HEK293T (cell line): ENCODE results near the gene EPS8L3.

Source experiments
- CTCF ChIA-PET: fragments of 350-600 bp; formaldehyde crosslinking; extraction: SDS; loops from one replicate; lab custom pipeline; 2021; ENCODE audit warnings: antibody characterized with exemption, inconsistent platforms; lab: Yijun Ruan, JAX
- POLR2A ChIA-PET: fragments of 350-600 bp; formaldehyde crosslinking; extraction: SDS; loops from one replicate; lab custom pipeline; 2020; ENCODE audit warnings: antibody characterized with exemption, inconsistent platforms; lab: Yijun Ruan, JAX
- DNase-seq: peaks from one replicate; pipeline ENCODE4 v3.0.0; 2012; ENCODE audit warnings: mixed read lengths; ENCODE audit errors: extremely low spot score
- ARNT ChIP-seq: fragments of 450-650 bp; IDR thresholded peaks from 2 replicates; pipeline ENCODE4 v1.6.1; 2017; ENCODE audit warnings: mild to moderate bottlenecking
- BHLHE40 ChIP-seq: fragments of 450-650 bp; IDR thresholded peaks from 2 replicates; pipeline ENCODE4 v1.6.1; 2016; ENCODE audit warnings: mild to moderate bottlenecking, moderate library complexity, borderline replicate concordance
- CTBP1 ChIP-seq: fragments of 450-650 bp; IDR thresholded peaks from 2 replicates; pipeline ENCODE4 v1.6.1; 2016; ENCODE audit warnings: borderline replicate concordance
- ELF4 ChIP-seq: fragments of 450-650 bp; IDR thresholded peaks from 2 replicates; pipeline ENCODE4 v1.6.1; 2017; ENCODE audit warnings: antibody characterized with exemption
- FOXA1 ChIP-seq: fragments of 450-650 bp; IDR thresholded peaks from 2 replicates; pipeline ENCODE4 v1.6.1; 2016; ENCODE audit warnings: mild to moderate bottlenecking
- FOXK2 ChIP-seq: fragments of 450-650 bp; IDR thresholded peaks from 2 replicates; pipeline ENCODE4 v1.6.1; 2016; ENCODE audit warnings: mild to moderate bottlenecking
- FOXM1 ChIP-seq: fragments of 450-650 bp; IDR thresholded peaks from 2 replicates; pipeline ENCODE4 v1.6.1; 2017; ENCODE audit warnings: mild to moderate bottlenecking, borderline replicate concordance
- HDGF ChIP-seq: fragments of 450-650 bp; IDR thresholded peaks from 2 replicates; pipeline ENCODE4 v1.6.1; 2017; ENCODE audit warnings: antibody characterized with exemption, borderline replicate concordance
- L3MBTL2 ChIP-seq: fragments of 450-650 bp; conservative IDR thresholded peaks from 2 replicates; pipeline ENCODE4 v1.6.1; 2016; ENCODE audit warnings: mild to moderate bottlenecking
- LEF1 ChIP-seq: fragments of 450-650 bp; IDR thresholded peaks from 2 replicates; pipeline ENCODE4 v1.6.1; 2017; ENCODE audit warnings: mild to moderate bottlenecking, borderline replicate concordance
- NFRKB ChIP-seq: fragments of 450-650 bp; IDR thresholded peaks from 2 replicates; pipeline ENCODE4 v1.6.1; 2016; ENCODE audit warnings: mild to moderate bottlenecking, moderate library complexity
- SP1 ChIP-seq: fragments of 450-650 bp; IDR thresholded peaks from 2 replicates; pipeline ENCODE4 v1.6.1; 2017
- SUZ12 ChIP-seq: fragments of 450-650 bp; IDR thresholded peaks from 2 replicates; pipeline ENCODE4 v1.6.1; 2016; ENCODE audit warnings: mild to moderate bottlenecking
- TARDBP ChIP-seq: fragments of 450-650 bp; IDR thresholded peaks from 2 replicates; pipeline ENCODE4 v1.6.1; 2016
- ZNF384 ChIP-seq: fragments of 450-650 bp; IDR thresholded peaks from 2 replicates; pipeline ENCODE4 v1.6.1; 2016
- TF ChIP-seq, protein P1 (sequence below): fragments of 450-650 bp; IDR thresholded peaks from 2 replicates; pipeline ENCODE4 v1.6.1; 2016

The EPS8L3 gene

DNA sequence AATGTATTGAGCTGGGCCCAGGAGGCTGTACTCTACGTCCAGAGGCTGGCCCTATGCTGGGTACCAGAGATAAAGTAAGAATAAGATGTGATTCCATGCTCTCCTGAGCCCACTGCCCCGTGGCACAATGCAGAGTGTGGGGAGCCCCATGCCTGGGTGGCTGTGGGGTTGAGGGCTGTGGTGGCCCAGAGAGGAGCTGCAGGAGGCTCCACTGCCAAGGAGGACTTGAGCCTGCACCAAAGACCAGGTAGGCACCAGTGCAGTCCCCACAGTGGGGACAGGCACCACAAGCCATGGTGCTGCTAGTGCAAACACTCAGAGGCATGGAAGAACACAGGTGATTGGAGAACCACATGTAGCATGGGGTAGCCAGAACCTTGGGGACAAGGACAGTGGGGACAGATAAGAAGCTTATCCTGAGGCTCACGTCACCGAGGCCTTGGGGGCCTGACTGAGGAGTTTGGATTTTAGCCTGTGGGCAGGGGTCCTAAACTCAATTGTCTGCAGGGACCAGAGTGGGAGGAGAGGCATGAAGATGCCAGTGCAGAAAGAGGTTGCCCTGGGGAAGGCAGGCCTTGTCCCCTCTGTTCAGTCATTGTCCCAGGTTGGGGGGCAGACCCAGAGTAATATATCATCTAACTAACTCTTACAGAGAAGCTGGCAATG lies 21.9 kb upstream of the EPS8L3 start:
- POLR2A ChIA-PET = interaction anchor here (1.2 kb wide), 1 partner anchor 199 kb away, joined by 4 read pairs; the partner anchor contains the start of gene AHCYL1
- no peak for TF ChIP-seq TARDBP
- TF ChIP-seq, protein P1, sequence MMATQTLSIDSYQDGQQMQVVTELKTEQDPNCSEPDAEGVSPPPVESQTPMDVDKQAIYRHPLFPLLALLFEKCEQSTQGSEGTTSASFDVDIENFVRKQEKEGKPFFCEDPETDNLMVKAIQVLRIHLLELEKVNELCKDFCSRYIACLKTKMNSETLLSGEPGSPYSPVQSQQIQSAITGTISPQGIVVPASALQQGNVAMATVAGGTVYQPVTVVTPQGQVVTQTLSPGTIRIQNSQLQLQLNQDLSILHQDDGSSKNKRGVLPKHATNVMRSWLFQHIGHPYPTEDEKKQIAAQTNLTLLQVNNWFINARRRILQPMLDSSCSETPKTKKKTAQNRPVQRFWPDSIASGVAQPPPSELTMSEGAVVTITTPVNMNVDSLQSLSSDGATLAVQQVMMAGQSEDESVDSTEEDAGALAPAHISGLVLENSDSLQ = no peak
- no peak for TF ChIP-seq FOXK2
- TF ChIP-seq ARNT = no peak
- no peak for TF ChIP-seq FOXA1
- TF ChIP-seq LEF1 = no peak
- no peak for TF ChIP-seq NFRKB
- no peak for TF ChIP-seq ELF4
- CTCF ChIA-PET = interaction anchor here (1.3 kb wide), 2 partner anchors 9 to 199 kb away, joined by 5 read pairs; partner anchors contain the start of gene AHCYL1
- DNase-seq = no peak

DNA sequence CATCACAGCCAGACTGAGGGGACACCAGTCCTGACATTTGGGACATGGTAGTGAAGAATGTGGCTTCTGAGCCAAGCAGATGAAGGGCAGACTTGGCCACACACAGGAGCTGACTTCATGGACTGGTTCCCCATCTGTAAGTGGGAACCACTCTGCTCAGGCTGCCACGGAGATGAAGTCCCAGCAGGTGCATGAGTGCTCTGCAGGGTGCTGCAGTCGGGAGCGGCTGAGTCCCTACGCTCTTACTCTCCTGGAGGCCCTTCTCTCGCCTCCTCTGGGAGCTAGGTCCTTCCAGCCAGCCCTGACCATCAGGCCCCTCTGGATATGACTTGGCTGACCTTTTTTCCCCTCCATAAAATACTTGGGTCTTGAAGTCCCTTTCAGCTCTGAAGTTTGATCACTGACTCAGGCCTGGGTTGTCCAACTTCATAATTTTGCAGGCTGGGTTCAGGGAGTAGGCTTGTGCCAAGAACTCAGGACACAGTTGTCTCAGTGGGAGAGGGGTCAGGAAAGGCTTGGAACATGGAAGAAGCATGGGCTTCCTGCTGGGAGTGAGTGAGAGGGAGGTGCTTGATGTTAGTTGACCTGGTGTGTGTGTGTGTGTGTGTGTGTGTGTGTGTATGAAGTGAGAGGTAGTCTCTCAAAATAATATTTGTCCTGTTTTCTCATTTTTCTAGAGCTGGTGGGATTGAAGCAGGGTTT lies 21.0 kb upstream of the EPS8L3 start:
- no peak for DNase-seq
- TF ChIP-seq FOXK2 (no peak), SUZ12 (no peak), ELF4 (no peak)
- ChIA-PET CTCF (interaction anchor here (1.2 to 4.0 kb wide), 2 partner anchors 142 to 200 kb away, joined by 3 to 19 read pairs; partner anchors contain the start of gene AHCYL1), POLR2A (interaction anchor here (1.1 kb wide), 1 partner anchor 200 kb away, joined by 3 read pairs; the partner anchor contains the start of gene AHCYL1)

DNA sequence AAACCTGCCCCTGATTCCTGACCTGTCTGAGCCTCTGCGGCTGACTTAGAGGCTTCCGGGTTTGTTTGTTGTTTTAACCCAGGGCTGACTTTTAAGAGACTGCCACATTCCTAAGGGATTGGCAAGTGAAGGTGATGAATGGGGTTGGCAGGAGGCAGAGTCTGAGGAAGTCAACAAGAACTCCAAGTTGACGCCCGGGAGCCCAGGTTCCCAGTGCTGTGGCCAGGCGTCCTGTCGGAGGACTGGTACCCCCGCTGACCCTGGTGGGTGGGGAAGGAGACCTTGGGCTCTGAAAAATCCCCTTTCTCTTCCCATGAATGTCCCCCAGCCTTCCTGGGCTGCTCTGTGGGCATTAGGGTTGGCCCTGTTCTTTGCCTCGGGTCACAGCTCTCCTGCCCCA lies 19.7 kb upstream of the EPS8L3 start:
- ChIA-PET CTCF (interaction anchor here (1.2 to 4.0 kb wide), 2 partner anchors 141 to 201 kb away, joined by 3 to 19 read pairs; partner anchors contain the start of gene AHCYL1), POLR2A (interaction anchor here (2.4 kb wide), 1 partner anchor 201 kb away, joined by 9 read pairs; the partner anchor contains the start of gene AHCYL1)
- DNase-seq = no peak
- TF ChIP-seq HDGF (no peak), L3MBTL2 (no peak)
- TF ChIP-seq, protein P1 = peak; percentile 87

DNA sequence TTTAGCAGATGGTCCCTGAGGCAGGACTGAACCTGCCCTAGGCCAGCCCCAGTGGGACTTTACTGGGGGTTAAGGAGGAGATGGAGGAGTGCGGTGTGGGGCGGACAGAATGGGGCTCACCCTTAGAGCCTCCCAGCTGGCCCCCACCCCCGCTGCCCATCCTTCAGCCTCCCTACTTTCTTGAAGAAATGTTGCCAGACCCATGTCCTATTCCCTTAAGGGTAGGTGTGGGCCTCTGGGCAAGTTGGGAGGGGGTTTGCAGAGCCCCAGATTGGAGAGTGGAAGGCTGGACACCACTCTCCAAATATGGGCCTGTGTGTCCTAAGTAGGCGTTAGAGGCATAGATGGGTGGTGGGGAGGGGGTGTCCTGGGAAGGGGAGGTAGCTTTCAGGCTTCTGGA lies 19.2 kb upstream of the EPS8L3 start:
- no peak for DNase-seq
- ChIA-PET CTCF (interaction anchor here (0.8 to 4.0 kb wide), 2 partner anchors 196 to 201 kb away, joined by 3 to 19 read pairs; partner anchors contain the start of gene AHCYL1), POLR2A (interaction anchor here (2.4 kb wide), 1 partner anchor 201 kb away, joined by 9 read pairs; the partner anchor contains the start of gene AHCYL1)
- no peak for TF ChIP-seq FOXA1
- no peak for TF ChIP-seq ARNT
- TF ChIP-seq SP1 = no peak

DNA sequence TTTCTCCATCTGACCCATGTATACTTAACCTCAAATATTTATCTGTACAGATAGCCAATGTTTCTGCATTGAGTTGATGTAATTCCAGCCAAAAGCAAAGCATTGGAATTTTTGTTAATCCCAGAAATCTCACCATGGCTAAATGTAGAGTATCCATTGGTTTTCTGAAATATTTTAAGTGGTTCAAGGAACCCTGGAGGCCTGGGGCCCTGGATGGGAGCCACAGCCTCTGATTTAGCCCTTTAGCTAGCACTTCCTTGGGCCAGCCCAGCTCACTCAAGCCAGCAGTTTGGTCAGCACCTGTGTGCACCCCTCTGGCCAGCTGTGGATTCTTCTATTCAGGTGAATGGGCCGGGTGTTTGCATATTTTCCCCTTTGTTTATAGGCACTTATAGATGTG lies 18.8 kb upstream of the EPS8L3 start:
- ChIA-PET CTCF (interaction anchor here (0.6 to 4.0 kb wide), 3 partner anchors 197 to 227 kb away, joined by 3 to 19 read pairs (median 3); partner anchors contain the start of gene AHCYL1), POLR2A (interaction anchor here (2.4 kb wide), 1 partner anchor 202 kb away, joined by 9 read pairs; the partner anchor contains the start of gene AHCYL1)
- DNase-seq = no peak

DNA sequence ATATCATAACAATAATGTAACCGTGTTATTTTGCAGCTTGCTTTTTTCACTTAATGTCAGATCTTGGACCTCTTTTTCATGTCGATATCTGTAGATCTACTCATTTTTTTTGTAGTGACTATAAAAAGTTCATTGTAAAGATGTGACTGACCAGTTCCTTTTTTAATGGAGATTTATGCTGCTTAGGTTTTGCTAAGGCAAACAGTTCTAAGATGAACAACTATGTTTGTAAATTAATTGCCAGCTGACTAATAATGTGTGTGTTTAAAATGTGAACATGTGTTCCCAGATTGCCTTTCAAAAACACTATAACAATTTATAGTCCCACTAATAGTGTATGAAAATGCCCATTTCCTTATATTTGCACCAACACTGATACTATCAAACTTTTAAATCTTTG lies 18.1 kb upstream of the EPS8L3 start:
- TF ChIP-seq SUZ12 = no peak
- TF ChIP-seq ZNF384 = no peak
- TF ChIP-seq SP1 = no peak
- no peak for TF ChIP-seq ARNT
- no peak for TF ChIP-seq L3MBTL2
- no peak for TF ChIP-seq NFRKB
- ChIA-PET CTCF (interaction anchor here (1.7 to 4.0 kb wide), 2 partner anchors 9 to 203 kb away, joined by 3 to 19 read pairs; partner anchors contain the start of gene AHCYL1), POLR2A (interaction anchor here (2.4 kb wide), 1 partner anchor 202 kb away, joined by 9 read pairs; the partner anchor contains the start of gene AHCYL1)
- DNase-seq = no peak

More for the DNA sequence above, 18.8 kb upstream of the EPS8L3 start:
- no peak for TF ChIP-seq FOXA1
- no peak for TF ChIP-seq NFRKB

DNA sequence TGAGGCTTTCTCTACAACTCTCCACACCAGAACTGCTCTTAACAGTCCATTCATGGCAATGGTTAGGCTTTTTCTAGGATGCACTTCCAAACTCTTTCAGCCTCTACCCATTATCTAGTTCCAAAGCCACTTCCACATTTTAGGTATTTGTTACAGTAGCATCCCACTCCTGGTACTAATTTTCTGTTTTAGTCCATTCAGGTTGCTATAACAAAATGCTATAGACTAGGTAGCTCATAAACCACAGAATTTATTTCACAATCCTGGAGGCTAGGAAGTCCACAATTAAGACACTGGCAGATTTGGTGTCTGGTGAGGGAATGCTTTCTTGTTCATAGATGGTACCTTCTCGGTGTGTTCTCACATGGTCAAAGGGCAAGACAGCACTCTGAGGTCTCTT lies 17.3 kb upstream of the EPS8L3 start:
- DNase-seq = no peak
- CTCF ChIA-PET = interaction anchor here (1.7 to 4.0 kb wide), 2 partner anchors 10 to 203 kb away, joined by 3 to 19 read pairs; partner anchors contain the start of gene AHCYL1
- POLR2A ChIA-PET = no interaction called here
- TF ChIP-seq ZNF384 (no peak), HDGF (no peak), FOXA1 (no peak), L3MBTL2 (no peak), SUZ12 (no peak), CTBP1 (no peak), LEF1 (no peak), ELF4 (no peak), FOXM1 (no peak), TARDBP (no peak), BHLHE40 (no peak), ARNT (no peak), NFRKB (no peak), FOXK2 (no peak), SP1 (no peak)
- TF ChIP-seq, protein P1 = no peak
